GM21576 (cell line): ENCODE measurements around the gene LCE3B.

Experiments
- ATAC-seq: cut with Tn5 transposase; IDR thresholded peaks from one replicate; pipeline ENCODE4 v1.9.1; 2021; ENCODE audit warnings: mild to moderate bottlenecking, moderate library complexity; ENCODE audit not compliant: unreplicated experiment

LCE3B gene

GRCh38 chr1:152657677-152658076, 44.1 kb downstream of the LCE3B start:
- ATAC-seq = no peak

DNA sequence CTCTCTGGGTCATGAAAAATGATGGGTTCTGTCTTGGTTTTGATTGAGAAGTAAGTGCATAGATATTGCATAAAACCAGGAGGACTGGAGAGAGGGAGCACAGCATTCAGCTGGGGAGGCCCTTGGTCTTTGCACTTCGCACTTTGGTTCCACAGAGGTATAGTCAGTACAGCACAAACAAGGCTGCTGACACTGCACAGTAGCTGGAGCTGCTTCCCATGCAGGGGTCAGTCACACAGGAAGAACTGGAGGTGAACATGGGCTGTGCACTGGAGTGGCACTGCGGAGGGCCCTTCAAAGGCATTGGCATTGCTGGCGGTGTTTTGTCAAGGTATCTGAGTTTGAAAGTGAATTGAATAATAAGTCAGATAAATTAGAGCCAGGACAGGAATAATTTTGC, 45.0 kb downstream of the LCE3B start:
- ATAC-seq = no peak

- ATAC-seq = no peak
These were observed 49.5 kb downstream of the LCE3B start, which contains the start of gene LCE2D for GRCh38 chr1:152663098-152663497. TSS of gene LCE2D (plus strand) at chr1:152663380. CDS start at chr1:152664106, 726 bp downstream.
